Thyroid gland (tissue), 4 donors: ENCODE measurements around the gene GLIPR2.

Experiments used
- CTCF ChIP-seq, 6 experiments: fragments of 200-600 bp in 3 of 6; fragments of 450-650 bp in 3 of 6; sonication (generic) in 3 of 6; IDR thresholded peaks; one replicate each; pipeline ENCODE4 v1.5.1; 2016 to 2019; ENCODE audit warnings: antibody characterized with exemption in 6 of 6, mild to moderate bottlenecking in 2 of 6, inconsistent platforms in 1 of 6, moderate library complexity in 1 of 6
- POLR2A ChIP-seq, 2 donors: fragments of 450-650 bp; IDR thresholded peaks; one replicate each; pipeline ENCODE4 v1.6.1; 2017; ENCODE audit warnings: antibody characterized with exemption in 2 of 2, mild to moderate bottlenecking in 2 of 2, moderate library complexity in 1 of 2

- no peak for TF ChIP-seq CTCF (IDR thresholded peaks at IDR 0.05)
- TF ChIP-seq POLR2A (IDR thresholded peaks at IDR 0.05): no peak
Measured at GRCh38 chr9:36191686-36192085, 55.2 kb downstream of the GLIPR2 start.
